Activated naive CD4-positive, alpha-beta T cell (primary cell): ENCODE data around the gene WFDC10B.
"Not testable (repeated sequence)": the region's sequence is repeated elsewhere in the genome, so short reads cannot be mapped to it uniquely, and the experiment has no call there.

ENCODE experiments used
- DNase-seq, 4 experiments: peaks; one replicate each; lab custom pipeline; 2025; lab: John Stamatoyannopoulos, UW

Gene WFDC10B

GRCh38 chr20:45704969-45705637 is at the start of gene WFDC10B:
WFDC10B (minus strand) TSS chr20:45705019; CDS start chr20:45685992, 19,027 bp downstream.
- no peak for DNase-seq

GRCh38 chr20:45752746-45753145 is 47.9 kb upstream of the WFDC10B start:
- no peak for DNase-seq

GRCh38 chr20:45751721-45752120 is 46.9 kb upstream of the WFDC10B start:
- DNase-seq, result no peak

- no peak for DNase-seq
These were observed 40.2 kb upstream of the WFDC10B start for GRCh38 chr20:45745015-45745414.

GRCh38 chr20:45742596-45742995 is 37.8 kb upstream of the WFDC10B start:
- no peak for DNase-seq

GRCh38 chr20:45735988-45736387 is 31.2 kb upstream of the WFDC10B start:
- DNase-seq, result no peak

GRCh38 chr20:45735552-45735951 is 30.7 kb upstream of the WFDC10B start:
- DNase-seq, result no peak

- DNase-seq, result no peak
These were observed 27.4 kb upstream of the WFDC10B start for GRCh38 chr20:45732199-45732598.

- no peak for DNase-seq
These were observed 22.2 kb upstream of the WFDC10B start for GRCh38 chr20:45727044-45727443.

- DNase-seq, result no peak
These were observed 20.3 kb upstream of the WFDC10B start for GRCh38 chr20:45725134-45725533.

GRCh38 chr20:45722047-45722446 is 17.2 kb upstream of the WFDC10B start, which contains the start of gene SPINT4:
SPINT4 (plus strand) TSS chr20:45722347; CDS start chr20:45722368, 21 bp downstream.
- DNase-seq, result no peak

GRCh38 chr20:45716141-45716688 is 11.4 kb upstream of the WFDC10B start:
- DNase-seq, result not testable (repeated sequence)

GRCh38 chr20:45701873-45702272 is 2.9 kb downstream of the WFDC10B start, which contains the start of gene WFDC13:
WFDC13 (plus strand) TSS chr20:45702038; CDS start chr20:45702124, 86 bp downstream.
- no peak for DNase-seq

- no peak for DNase-seq
These were observed 3.7 kb downstream of the WFDC10B start for GRCh38 chr20:45701104-45701503.

- no peak for DNase-seq
These were observed 9.3 kb downstream of the WFDC10B start for GRCh38 chr20:45695496-45695895.

GRCh38 chr20:45693346-45693745 is 11.5 kb downstream of the WFDC10B start:
- DNase-seq, result not testable (repeated sequence)

GRCh38 chr20:45685896-45686295 is 18.9 kb downstream of the WFDC10B start:
- DNase-seq, result no peak

GRCh38 chr20:45679650-45680049 is 25.2 kb downstream of the WFDC10B start:
- DNase-seq, result no peak

- DNase-seq, result no peak
These were observed 32.1 kb downstream of the WFDC10B start for GRCh38 chr20:45672765-45673164.

GRCh38 chr20:45670139-45670538 is 34.7 kb downstream of the WFDC10B start, which contains the start of gene WFDC11:
WFDC11 (minus strand) TSS chr20:45670239; CDS start chr20:45650600, 19,639 bp downstream.
- DNase-seq, result no peak

- DNase-seq, result not testable (repeated sequence)
These were observed 47.8 kb downstream of the WFDC10B start for GRCh38 chr20:45657038-45657437.

GRCh38 chr20:45651726-45652125 is 53.1 kb downstream of the WFDC10B start:
- not testable (repeated sequence) for DNase-seq

- DNase-seq, result no peak
These were observed 55.4 kb downstream of the WFDC10B start for GRCh38 chr20:45649312-45649863.
